ENCODE measurements around the gene NIN.

DNA sequence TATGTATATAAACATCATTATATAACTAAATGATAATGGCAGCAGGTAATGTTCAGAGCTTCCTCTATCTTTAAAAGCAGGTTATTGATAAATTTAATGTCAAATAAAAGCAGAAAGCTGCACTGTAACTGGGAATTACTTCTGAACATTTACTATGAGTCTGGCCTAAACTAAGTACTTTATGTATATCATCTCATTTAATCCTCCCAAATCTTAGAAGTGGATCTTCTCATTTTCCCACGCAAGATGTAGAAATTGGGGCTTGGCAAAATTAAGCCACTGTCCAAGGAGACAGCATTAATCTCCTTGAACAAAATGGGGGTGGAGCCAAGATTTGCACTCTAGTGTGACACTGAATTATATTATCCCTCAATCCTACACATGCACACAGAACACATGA, 5.7 kb downstream of the NIN start:
- TF ChIP-seq TAF1 (IDR thresholded peaks at IDR 0.05; ENCODE audit: low read depth) (no peak), ZBTB7A (IDR thresholded peaks at IDR 0.05; ENCODE audit: low read depth) (no peak), TEAD4 (IDR thresholded peaks at IDR 0.05) (no peak), YY1 (IDR thresholded peaks at IDR 0.05; ENCODE audit: low read depth) (no peak), RAD21 (IDR thresholded peaks at IDR 0.05; ENCODE audit: low read depth) (no peak), CEBPB (IDR thresholded peaks at IDR 0.05) (no peak), TCF12 (IDR thresholded peaks at IDR 0.05; ENCODE audit: low read depth) (no peak), EP300 (IDR thresholded peaks at IDR 0.05; ENCODE audit: borderline replicate concordance) (no peak), FOXM1 (IDR thresholded peaks at IDR 0.05; ENCODE audit: borderline replicate concordance, low read depth) (no peak), CREB1 (IDR thresholded peaks at IDR 0.05; ENCODE audit: low read depth) (no peak), NFIC (IDR thresholded peaks at IDR 0.05) (no peak)
- TF ChIP-seq, protein P1, sequence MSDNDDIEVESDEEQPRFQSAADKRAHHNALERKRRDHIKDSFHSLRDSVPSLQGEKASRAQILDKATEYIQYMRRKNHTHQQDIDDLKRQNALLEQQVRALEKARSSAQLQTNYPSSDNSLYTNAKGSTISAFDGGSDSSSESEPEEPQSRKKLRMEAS (IDR thresholded peaks at IDR 0.05): no peak
- TF ChIP-seq, protein P2, sequence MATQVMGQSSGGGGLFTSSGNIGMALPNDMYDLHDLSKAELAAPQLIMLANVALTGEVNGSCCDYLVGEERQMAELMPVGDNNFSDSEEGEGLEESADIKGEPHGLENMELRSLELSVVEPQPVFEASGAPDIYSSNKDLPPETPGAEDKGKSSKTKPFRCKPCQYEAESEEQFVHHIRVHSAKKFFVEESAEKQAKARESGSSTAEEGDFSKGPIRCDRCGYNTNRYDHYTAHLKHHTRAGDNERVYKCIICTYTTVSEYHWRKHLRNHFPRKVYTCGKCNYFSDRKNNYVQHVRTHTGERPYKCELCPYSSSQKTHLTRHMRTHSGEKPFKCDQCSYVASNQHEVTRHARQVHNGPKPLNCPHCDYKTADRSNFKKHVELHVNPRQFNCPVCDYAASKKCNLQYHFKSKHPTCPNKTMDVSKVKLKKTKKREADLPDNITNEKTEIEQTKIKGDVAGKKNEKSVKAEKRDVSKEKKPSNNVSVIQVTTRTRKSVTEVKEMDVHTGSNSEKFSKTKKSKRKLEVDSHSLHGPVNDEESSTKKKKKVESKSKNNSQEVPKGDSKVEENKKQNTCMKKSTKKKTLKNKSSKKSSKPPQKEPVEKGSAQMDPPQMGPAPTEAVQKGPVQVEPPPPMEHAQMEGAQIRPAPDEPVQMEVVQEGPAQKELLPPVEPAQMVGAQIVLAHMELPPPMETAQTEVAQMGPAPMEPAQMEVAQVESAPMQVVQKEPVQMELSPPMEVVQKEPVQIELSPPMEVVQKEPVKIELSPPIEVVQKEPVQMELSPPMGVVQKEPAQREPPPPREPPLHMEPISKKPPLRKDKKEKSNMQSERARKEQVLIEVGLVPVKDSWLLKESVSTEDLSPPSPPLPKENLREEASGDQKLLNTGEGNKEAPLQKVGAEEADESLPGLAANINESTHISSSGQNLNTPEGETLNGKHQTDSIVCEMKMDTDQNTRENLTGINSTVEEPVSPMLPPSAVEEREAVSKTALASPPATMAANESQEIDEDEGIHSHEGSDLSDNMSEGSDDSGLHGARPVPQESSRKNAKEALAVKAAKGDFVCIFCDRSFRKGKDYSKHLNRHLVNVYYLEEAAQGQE (IDR thresholded peaks at IDR 0.05; ENCODE audit: low read depth): no peak

All from Ishikawa (cell line).